K562 (cell line): ENCODE results near the gene POR. TPM values are rescaled to one million over a fixed set of nuclear protein-coding genes. Genes with fewer than 3 reads are reported as not detected.

Source experiments
- ATAC-seq: fragments of 200-7000 bp; cut with Tn5 transposase; 3 replicates; pipeline ENCODE4 v1.9.1; 2020; ENCODE audit warnings: moderate library complexity
- BruUV-seq: library from RNA; stranded (reverse); fragments of 400-500 nt; replicated peaks from 2 replicates; lab custom pipeline; 2021; lab: Mats Ljungman, UMichigan
- CTCF ChIA-PET: fragments of 300-600 bp; formaldehyde crosslinking; extraction: SDS; loops from one replicate; lab custom pipeline; 2021; ENCODE audit warnings: low intra/inter-chr PET ratio; lab: Yijun Ruan, JAX
- POLR2A ChIA-PET: fragments of 300-600, 350-650 bp; sonication (Branson Sonifier 250); formaldehyde crosslinking; extraction: SDS; loops from one replicate; lab custom pipeline; 2021; ENCODE audit warnings: antibody characterized with exemption, inconsistent platforms; lab: Yijun Ruan, JAX
- DNase-seq, 4 experiments: peaks; one replicate each; pipeline versions ENCODE4 v3.0.0 to v3.0.0-alpha.2; 2011 to 2018; ENCODE audit warnings: low spot score in 3 of 4, mixed read lengths in 3 of 4; ENCODE audit errors: extremely low read depth in 1 of 4
- FAIRE-seq: peaks from 2 replicates; lab custom pipeline; 2011; peaks lifted over from hg19 to GRCh38; lab: Jason Lieb, UNC
- H2AFZ ChIP-seq: 2 replicates; pipeline ENCODE4 v1.6.0; 2011; ENCODE audit warnings: low read depth, low read length, control low read depth, inconsistent platforms
- H3K27ac ChIP-seq: fragments of 200-600 bp; 3 replicates; pipeline ENCODE4 v1.8.0; 2011; ENCODE audit warnings: low read depth, mild to moderate bottlenecking, control low read depth, inconsistent platforms, low read length, moderate library complexity, mixed read lengths; ENCODE audit errors: extremely low read depth
- H3K27me3 ChIP-seq, 2 experiments: fragments of 300-600 bp in 1 of 2; 2 replicates in 1 of 2; 3 replicates in 1 of 2; pipeline versions ENCODE4 v1.6.0 to v1.8.0; 2011; ENCODE audit warnings: inconsistent platforms in 2 of 2, low read length in 2 of 2, mild to moderate bottlenecking in 1 of 2, mixed read lengths in 1 of 2, moderate library complexity in 1 of 2; ENCODE audit not compliant: control insufficient read depth in 2 of 2, insufficient read depth in 2 of 2
- H3K36me3 ChIP-seq: fragments of 300-600 bp; 3 replicates; pipeline ENCODE4 v1.8.0; 2011; ENCODE audit warnings: mild to moderate bottlenecking, low read length, inconsistent platforms; ENCODE audit not compliant: control insufficient read depth, insufficient read depth
- H3K4me1 ChIP-seq, 2 experiments: fragments of 200-600 bp in 1 of 2; replicated peaks in 1 of 2; 2 replicates in 1 of 2; 3 replicates in 1 of 2; pipeline versions ENCODE4 v1.5.1 to v1.8.0; 2011; ENCODE audit warnings: inconsistent platforms in 2 of 2, low read length in 2 of 2, mild to moderate bottlenecking in 1 of 2, mixed read lengths in 1 of 2, moderate library complexity in 1 of 2; ENCODE audit not compliant: control insufficient read depth in 2 of 2, insufficient read depth in 2 of 2
- H3K4me2 ChIP-seq: 2 replicates; pipeline ENCODE4 v1.6.1; 2011; ENCODE audit warnings: low read length, control low read depth, inconsistent platforms, mixed read lengths; ENCODE audit not compliant: insufficient read depth
- H3K4me3 ChIP-seq: fragments of 200-600 bp; sonication (generic), shearing (Covaris generic); 2 replicates; pipeline ENCODE4 v1.5.1; 2016; ENCODE audit warnings: control low read depth, inconsistent platforms
- H3K79me2 ChIP-seq: fragments of 200-600 bp; 3 replicates; pipeline ENCODE4 v1.8.0; 2011; ENCODE audit warnings: low read length, inconsistent platforms; ENCODE audit not compliant: control insufficient read depth, insufficient read depth
- H3K9ac ChIP-seq, 2 experiments: 2 replicates each; pipeline versions ENCODE4 v1.6.0 to v1.6.1; 2011; ENCODE audit warnings: low read depth in 2 of 2, low read length in 2 of 2, control low read depth in 1 of 2, inconsistent platforms in 1 of 2, mild to moderate bottlenecking in 1 of 2, mixed read lengths in 1 of 2; ENCODE audit not compliant: insufficient read depth in 1 of 2
- H3K9me1 ChIP-seq: one replicate; pipeline ENCODE4 v1.6.0; 2011; ENCODE audit warnings: inconsistent platforms, mild to moderate bottlenecking, low read length, moderate library complexity; ENCODE audit not compliant: control insufficient read depth, insufficient read depth
- H3K9me3 ChIP-seq: replicated peaks from 2 replicates; pipeline ENCODE4 v1.5.1; 2011; ENCODE audit warnings: low read depth, low read length, inconsistent platforms; ENCODE audit not compliant: control insufficient read depth, insufficient read depth
- H4K20me1 ChIP-seq: replicated peaks from 2 replicates; pipeline ENCODE4 v1.6.1; 2011; ENCODE audit warnings: low read length, inconsistent platforms, mixed read lengths; ENCODE audit not compliant: control insufficient read depth, insufficient read depth
- ARNT ChIP-seq, 2 experiments: fragments of 450-650 bp; IDR thresholded peaks; 2 replicates each; pipeline ENCODE4 v1.6.1; 2016; ENCODE audit warnings: mild to moderate bottlenecking in 1 of 2
- CREM ChIP-seq: IDR thresholded peaks from 2 replicates; pipeline ENCODE4 v1.6.1; 2014; ENCODE audit warnings: antibody characterized with exemption, low read depth
- FOXK2 ChIP-seq, 2 experiments: fragments of 450-650 bp; IDR thresholded peaks in 1 of 2; conservative IDR thresholded peaks in 1 of 2; 2 replicates each; pipeline ENCODE4 v1.6.1; 2016; ENCODE audit warnings: low read depth in 2 of 2, mild to moderate bottlenecking in 1 of 2
- HLTF ChIP-seq: fragments of 450-650 bp; IDR thresholded peaks from 2 replicates; pipeline ENCODE4 v1.6.1; 2016
- NR1H2 ChIP-seq: sonication (generic); formaldehyde crosslinking; IDR thresholded peaks from 2 replicates; pipeline ENCODE4 v1.4.0; 2020; ENCODE audit warnings: mild to moderate bottlenecking, missing genetic modification reagents
- PCBP1 ChIP-seq: fragments of 200-400 bp; formaldehyde crosslinking; IDR thresholded peaks from 2 replicates; pipeline ENCODE4 v1.6.1; 2018; ENCODE audit warnings: mild to moderate bottlenecking, low read depth, low read length; ENCODE audit not compliant: poor library complexity, severe bottlenecking
- RCOR1 ChIP-seq, 2 experiments: IDR thresholded peaks; 2 replicates each; pipeline ENCODE4 v1.6.1; 2012; ENCODE audit warnings: low read depth in 2 of 2, low read length in 2 of 2, borderline replicate concordance in 1 of 2, improper control_type of control experiment in 1 of 2
- TCFL5 ChIP-seq: fragments of 250-450 bp; sonication (Bioruptor Pico); conservative IDR thresholded peaks from 2 replicates; pipeline ENCODE4 v1.6.1; 2021; ENCODE audit warnings: mild to moderate bottlenecking, moderate library complexity, matching md5 sums
- ZNF143 ChIP-seq: sonication (generic); formaldehyde crosslinking; IDR thresholded peaks from 2 replicates; pipeline ENCODE4 v1.9.0; 2022; ENCODE audit warnings: mild to moderate bottlenecking, missing genetic modification reagents
- ZNF384 ChIP-seq: IDR thresholded peaks from 2 replicates; pipeline ENCODE4 v1.6.1; 2012; ENCODE audit warnings: low read depth, low read length, improper control_type of control experiment
- WGBS: fragments of 100-300 bp; shearing (Covaris generic); methylation state at CpG from one replicate; pipeline ENCODE4 v1.1.6; 2016; ENCODE audit warnings: low coverage, mixed read lengths; ENCODE audit not compliant: insufficient coverage; ENCODE audit errors: missing lambda C conversion rate; 5-methylcytosine and 5-hydroxymethylcytosine counted together
- in situ Hi-C: fragments of 300-500 bp; cut with MboI; formaldehyde crosslinking; loops from 4 replicates; pipeline ENCODE4 v1.15.0; 2018; ENCODE audit warnings: inconsistent platforms, mixed read lengths
- intact Hi-C: fragments of 100-400 bp; cut with micrococcal nuclease; formaldehyde crosslinking; loops from 2 replicates; pipeline ENCODE4 v1.14.2; 2022
- polyA plus RNA-seq, 8 experiments: library from polyadenylated mRNA; depleted of rRNA in 4 of 8; stranded (reverse) in 5 of 8; unstranded in 3 of 8; fragments of >200 nt; fragmentation: Nextera tagmentation in 2 of 8; fragmentation: Illumina TruSeq in 1 of 8; extraction: Ambion mirVana in 2 of 8; extraction: Trizol in 1 of 8; gene quantifications; 2 replicates each; pipeline versions ENCODE4 v1.2.1 to v1.2.3, GENCODE V29; 2011 to 2014; ENCODE audit warnings: inconsistent platforms in 1 of 8, missing spikeins in 1 of 8
- total RNA-seq, 7 experiments: library from RNA; depleted of rRNA in 6 of 7; stranded (reverse); fragments of >200 nt in 6 of 7; fragmentation: Illumina TruSeq in 2 of 7; extraction: Trizol in 2 of 7; gene quantifications; 2 replicates each; pipeline versions ENCODE4 v1.2.1 to v1.2.3, GENCODE V29; 2011 to 2021; ENCODE audit warnings: low replicate concordance in 1 of 7
- TF ChIP-seq, protein P1 (sequence below): IDR thresholded peaks from 2 replicates; pipeline ENCODE4 v1.6.1; 2016; ENCODE audit warnings: missing genetic modification characterization, missing compliant biosample characterization
- TF ChIP-seq, protein P2 (sequence below): sonication (generic); formaldehyde crosslinking; IDR thresholded peaks from 2 replicates; pipeline ENCODE4 v1.8.0; 2022; ENCODE audit warnings: mild to moderate bottlenecking, missing genetic modification reagents, borderline replicate concordance

The POR gene
- total and polyA plus RNA-seq, 9 of the 15 experiments (the other 6 are each of a cell fraction or from before 2014, with no cell fraction given): 4.7 to 142 (median 40.8) TPM

DNA sequence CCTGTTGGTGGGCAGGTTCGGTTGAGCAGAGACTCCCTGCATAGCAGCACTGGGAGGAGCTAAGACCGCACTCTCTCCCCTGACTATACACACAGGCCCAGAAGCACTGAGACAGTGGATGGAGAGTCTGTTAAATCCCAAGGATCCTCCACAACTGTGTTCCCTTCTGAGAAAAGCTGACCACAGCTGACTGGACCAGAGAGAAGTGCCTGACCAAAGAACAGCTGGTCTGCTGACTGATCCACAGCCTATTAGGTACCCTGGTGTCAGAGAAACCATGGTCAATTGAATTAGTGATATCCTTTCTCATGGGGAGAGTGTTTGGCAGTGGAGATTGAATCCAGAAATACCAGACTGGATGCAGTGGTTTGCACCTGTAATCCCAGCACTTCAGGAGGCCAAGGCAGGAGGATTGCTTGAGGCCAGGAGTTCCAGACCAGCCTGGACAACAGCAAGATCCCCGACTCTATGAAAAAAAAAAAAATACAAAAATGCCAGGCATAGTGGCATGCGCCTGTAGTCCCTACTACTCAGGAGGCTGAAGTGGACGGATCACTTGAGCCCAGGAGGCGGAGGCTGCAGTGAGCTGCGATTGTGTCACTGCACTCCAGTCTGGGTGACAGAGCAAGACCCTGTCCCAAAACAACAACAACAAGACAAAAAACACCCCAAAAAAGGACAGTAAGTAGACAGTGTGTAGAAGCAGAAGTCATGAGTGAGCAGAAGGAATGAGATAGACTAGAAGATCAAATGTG is 107.2 kb downstream of the POR start:
- H3K27me3 ChIP-seq: no peaks in the 10 kb centered on the region
- intact Hi-C loops: loop anchor here (5.0 kb wide), 1 partner anchor 75 kb away; no protein-coding TSS in a partner anchor
- no peak overlapping the region for H3K4me3 ChIP-seq
- TF ChIP-seq, protein P1, sequence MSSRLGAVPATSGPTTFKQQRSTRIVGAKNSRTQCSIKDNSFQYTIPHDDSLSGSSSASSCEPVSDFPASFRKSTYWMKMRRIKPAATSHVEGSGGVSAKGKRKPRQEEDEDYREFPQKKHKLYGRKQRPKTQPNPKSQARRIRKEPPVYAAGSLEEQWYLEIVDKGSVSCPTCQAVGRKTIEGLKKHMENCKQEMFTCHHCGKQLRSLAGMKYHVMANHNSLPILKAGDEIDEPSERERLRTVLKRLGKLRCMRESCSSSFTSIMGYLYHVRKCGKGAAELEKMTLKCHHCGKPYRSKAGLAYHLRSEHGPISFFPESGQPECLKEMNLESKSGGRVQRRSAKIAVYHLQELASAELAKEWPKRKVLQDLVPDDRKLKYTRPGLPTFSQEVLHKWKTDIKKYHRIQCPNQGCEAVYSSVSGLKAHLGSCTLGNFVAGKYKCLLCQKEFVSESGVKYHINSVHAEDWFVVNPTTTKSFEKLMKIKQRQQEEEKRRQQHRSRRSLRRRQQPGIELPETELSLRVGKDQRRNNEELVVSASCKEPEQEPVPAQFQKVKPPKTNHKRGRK (tag): no peak
- TF ChIP-seq HLTF (no peak), PCBP1 (no peak), NR1H2 (no peak), TCFL5 (CRISPR knock-in tag) (no peak), FOXK2 (conservative IDR thresholded peaks at IDR 0.05 in 1 of 2, IDR thresholded peaks at IDR 0.05 in 1 of 2; ENCODE audit: low read depth in 2 of 2) (no peak), ZNF384 (no peak), ARNT (IDR thresholded peaks at IDR 0.05) (no peak), RCOR1 (IDR thresholded peaks at IDR 0.05; ENCODE audit: borderline replicate concordance in 1 of 2, low read depth in 2 of 2, low read length in 2 of 2) (no peak), CREM (no peak), ZNF143 (no peak)
- TF ChIP-seq, protein P2, sequence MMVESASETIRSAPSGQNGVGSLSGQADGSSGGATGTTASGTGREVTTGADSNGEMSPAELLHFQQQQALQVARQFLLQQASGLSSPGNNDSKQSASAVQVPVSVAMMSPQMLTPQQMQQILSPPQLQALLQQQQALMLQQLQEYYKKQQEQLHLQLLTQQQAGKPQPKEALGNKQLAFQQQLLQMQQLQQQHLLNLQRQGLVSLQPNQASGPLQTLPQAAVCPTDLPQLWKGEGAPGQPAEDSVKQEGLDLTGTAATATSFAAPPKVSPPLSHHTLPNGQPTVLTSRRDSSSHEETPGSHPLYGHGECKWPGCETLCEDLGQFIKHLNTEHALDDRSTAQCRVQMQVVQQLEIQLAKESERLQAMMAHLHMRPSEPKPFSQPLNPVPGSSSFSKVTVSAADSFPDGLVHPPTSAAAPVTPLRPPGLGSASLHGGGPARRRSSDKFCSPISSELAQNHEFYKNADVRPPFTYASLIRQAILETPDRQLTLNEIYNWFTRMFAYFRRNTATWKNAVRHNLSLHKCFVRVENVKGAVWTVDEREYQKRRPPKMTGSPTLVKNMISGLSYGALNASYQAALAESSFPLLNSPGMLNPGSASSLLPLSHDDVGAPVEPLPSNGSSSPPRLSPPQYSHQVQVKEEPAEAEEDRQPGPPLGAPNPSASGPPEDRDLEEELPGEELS (CRISPR knock-in tag): no peak
- TF ChIP-seq, all 486 proteins: peak for 0
- FAIRE-seq (no peak), ATAC-seq (no peak), DNase-seq (no peak)
- H3K9me1 ChIP-seq: no peaks in the 10 kb centered on the region
- WGBS: 79% methylated on average over 7 of the region's 7 CpGs
- ChIA-PET POLR2A (interaction anchor here (0.6 to 1.1 kb wide), 2 partner anchors 18 to 280 kb away, joined by 3 to 5 read pairs; no protein-coding TSS in a partner anchor), CTCF (interaction anchor here (0.7 to 4.3 kb wide), 2 partner anchors 155 to 1917 kb away, joined by 3 to 95 read pairs; no protein-coding TSS in a partner anchor)
- no peaks in the 10 kb centered on the region for H3K79me2 ChIP-seq
- H3K9ac ChIP-seq: no peak overlapping the region
- no peak overlapping the region for H3K27ac ChIP-seq
- no peaks in the 10 kb centered on the region for H3K9me3 ChIP-seq
- in situ Hi-C loops: loop anchor here (5.0 to 25.0 kb wide), 2 partner anchors 155 to 585 kb away; no protein-coding TSS in a partner anchor
- H3K36me3 ChIP-seq: peaks cover 36% of the 10 kb centered on the region
- no TSS peak for BruUV-seq
- H3K4me1 ChIP-seq: peaks cover 0 to 4% of the 10 kb centered on the region in 2 experiments; a peak in 2 of 5 replicates
- H3K4me2 ChIP-seq: no peak overlapping the region
- no peak overlapping the region for H2AFZ ChIP-seq
- no peaks in the 10 kb centered on the region for H4K20me1 ChIP-seq
